Thyroid gland (tissue), 4 donors: ENCODE data around the gene FRAS1.

ENCODE experiments used
- CTCF ChIP-seq, 6 experiments: fragments of 200-600 bp in 3 of 6; fragments of 450-650 bp in 3 of 6; sonication (generic) in 3 of 6; IDR thresholded peaks; one replicate each; pipeline ENCODE4 v1.5.1; 2016 to 2019; ENCODE audit warnings: antibody characterized with exemption in 6 of 6, mild to moderate bottlenecking in 2 of 6, inconsistent platforms in 1 of 6, moderate library complexity in 1 of 6
- POLR2A ChIP-seq, 2 donors: fragments of 450-650 bp; IDR thresholded peaks; one replicate each; pipeline ENCODE4 v1.6.1; 2017; ENCODE audit warnings: antibody characterized with exemption in 2 of 2, mild to moderate bottlenecking in 2 of 2, moderate library complexity in 1 of 2

- TF ChIP-seq CTCF (IDR thresholded peaks at IDR 0.05) (no peak), POLR2A (IDR thresholded peaks at IDR 0.05) (no peak)
Observed at GRCh38 chr4:78331186-78331585, 274.1 kb downstream of the FRAS1 start.
